GM12892 (cell line): ENCODE data around the gene CHPF2.

ENCODE experiments used
- POLR2A ChIP-seq: IDR thresholded peaks from 2 replicates; pipeline ENCODE4 v1.6.1; 2011; ENCODE audit warnings: low read depth, low read length, control low read depth
- POLR2AphosphoS5 ChIP-seq: IDR thresholded peaks from 2 replicates; pipeline ENCODE4 v1.6.1; 2011; ENCODE audit warnings: low read depth, low read length, control low read depth
- TAF1 ChIP-seq: IDR thresholded peaks from 2 replicates; pipeline ENCODE4 v1.6.1; 2011; ENCODE audit warnings: low read depth, mild to moderate bottlenecking, control low read depth, low read length, borderline replicate concordance

- TF ChIP-seq POLR2A (no peak), POLR2AphosphoS5 (no peak), TAF1 (no peak)
These were observed 20.2 kb downstream of the CHPF2 start for GRCh38 chr7:151252561-151252835.
